Psoas muscle (tissue), 8 donors: ENCODE data around the gene FFAR3. TPM values are rescaled to one million over a fixed set of nuclear protein-coding genes. Genes with fewer than 3 reads are reported as not detected.

Experiments
- ATAC-seq, 4 donors: fragments of 200-7000 bp; cut with Tn5 transposase; one replicate each; pipeline ENCODE4 v1.9.1; 2020; ENCODE audit warnings: moderate library complexity in 3 of 4, mild to moderate bottlenecking in 2 of 4
- DNase-seq, 2 donors: peaks; one replicate each; pipeline ENCODE4 v3.0.0-alpha.2; 2020
- H3K27ac ChIP-seq: fragments of 200-600 bp; one replicate; pipeline ENCODE4 v1.8.0; 2022
- H3K27me3 ChIP-seq, 3 donors: fragments of 200-600 bp in 1 of 3; one replicate each; pipeline versions ENCODE4 v1.6.1 to v1.8.0; 2013 to 2022; ENCODE audit warnings: low read length in 2 of 3, mild to moderate bottlenecking in 2 of 3, moderate library complexity in 1 of 3; ENCODE audit not compliant: insufficient read depth in 3 of 3
- H3K36me3 ChIP-seq, 2 donors: fragments of 200-600 bp in 1 of 2; one replicate each; pipeline versions ENCODE4 v1.6.1 to v1.8.0; 2013 to 2022; ENCODE audit warnings: low read depth in 1 of 2, mild to moderate bottlenecking in 1 of 2, moderate library complexity in 1 of 2; ENCODE audit not compliant: insufficient read depth in 1 of 2
- H3K4me1 ChIP-seq: fragments of 200-600 bp; one replicate; pipeline ENCODE4 v1.8.0; 2022
- H3K4me3 ChIP-seq: fragments of 200-600 bp; one replicate; pipeline ENCODE4 v1.8.0; 2022; ENCODE audit warnings: mild to moderate bottlenecking
- H3K9me3 ChIP-seq: fragments of 200-600 bp; one replicate; pipeline ENCODE4 v1.8.0; 2022
- WGBS, 3 donors: extraction: QIAGEN DNeasy Blood & Tissue Kit; methylation state at CpG; one replicate each; pipeline versions ENCODE4 v1.1.6 to v1.1.7; 2013; 5-methylcytosine and 5-hydroxymethylcytosine counted together
- intact Hi-C, 2 donors: fragments of 100-400 bp; cut with DNase I; formaldehyde crosslinking; loops; one replicate each; pipeline versions ENCODE4 v1.11.0 to v1.14.2; 2022
- polyA plus RNA-seq, 3 donors: library from polyadenylated mRNA; stranded (reverse); fragments of 200-250 nt; gene quantifications; one replicate each; pipeline ENCODE4 v1.2.3, GENCODE V29; 2013
- total RNA-seq, 4 donors: library from RNA; stranded (reverse); fragmentation: NEBNext Ultra II Directional in 2 of 4; extraction: Animal tissue kit (Norgen Biotek cat#: 25700) in 2 of 4; gene quantifications; one replicate each; pipeline versions ENCODE4 v1.2.1 to v1.2.4, GENCODE V29; 2021 to 2023
- TF ChIP-seq, protein P1 (sequence below): fragments of 200-600 bp; IDR thresholded peaks from one replicate; pipeline ENCODE4 v1.8.0; 2022; ENCODE audit warnings: antibody characterized with exemption
- donor health status: healthy with polysubstance abuse.
- donor health status: DM: no; HTN: no; CAD: no; lungs with moderate emphysema.
- donor health status: Bipolar disorder and iron deficiency.
- donor health status: healthy.
- donor health status: DM: yes; HTN: yes; CAD: no.
- donor health status: DM: no; HTN: no; CAD: no.
- donor health status: DM: no; HTN: no; CAD: no.
- donor health status: DM: yes; HTN: yes; CAD: no.

FFAR3 gene
- total and polyA plus RNA-seq, 7 donors = 0.04 to 0.22 (median 0.17) TPM; not detected in 4

DNA sequence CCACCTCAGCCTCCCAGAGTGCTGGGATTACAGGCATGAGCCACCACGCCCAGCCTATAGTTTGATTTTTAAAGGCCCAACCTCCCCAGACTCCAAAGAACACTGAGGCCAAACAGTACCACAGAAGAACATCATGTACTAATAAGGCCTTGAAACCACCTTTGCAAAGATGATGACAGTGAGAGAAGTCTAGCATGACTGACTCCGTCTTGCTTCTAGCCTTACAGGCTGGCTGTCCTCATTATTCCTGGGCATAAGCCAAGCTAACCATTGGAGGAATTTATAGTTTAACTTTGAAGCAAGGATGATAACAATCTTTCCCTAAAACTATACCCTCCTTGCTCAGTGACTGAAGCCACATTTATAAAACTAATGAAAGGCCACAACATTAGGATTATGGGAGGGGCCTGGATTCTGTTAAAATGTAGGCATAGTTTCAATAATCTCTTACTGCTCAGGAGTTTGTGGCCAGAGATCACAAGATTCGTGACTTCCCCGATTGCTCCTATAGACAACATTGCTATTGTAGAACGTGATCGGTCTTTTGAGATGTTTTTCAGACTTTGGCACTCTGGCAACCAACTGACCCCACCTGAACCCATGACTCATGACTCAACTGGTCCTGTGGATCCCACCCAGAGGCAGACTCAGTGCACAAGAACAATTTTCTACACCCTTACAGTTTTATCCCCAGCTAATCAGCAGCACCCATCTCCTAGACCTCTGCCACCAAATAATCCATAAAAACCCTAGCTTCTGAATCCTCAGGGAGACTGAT lies 30.2 kb downstream of the FFAR3 start:
- TF ChIP-seq, protein P1, sequence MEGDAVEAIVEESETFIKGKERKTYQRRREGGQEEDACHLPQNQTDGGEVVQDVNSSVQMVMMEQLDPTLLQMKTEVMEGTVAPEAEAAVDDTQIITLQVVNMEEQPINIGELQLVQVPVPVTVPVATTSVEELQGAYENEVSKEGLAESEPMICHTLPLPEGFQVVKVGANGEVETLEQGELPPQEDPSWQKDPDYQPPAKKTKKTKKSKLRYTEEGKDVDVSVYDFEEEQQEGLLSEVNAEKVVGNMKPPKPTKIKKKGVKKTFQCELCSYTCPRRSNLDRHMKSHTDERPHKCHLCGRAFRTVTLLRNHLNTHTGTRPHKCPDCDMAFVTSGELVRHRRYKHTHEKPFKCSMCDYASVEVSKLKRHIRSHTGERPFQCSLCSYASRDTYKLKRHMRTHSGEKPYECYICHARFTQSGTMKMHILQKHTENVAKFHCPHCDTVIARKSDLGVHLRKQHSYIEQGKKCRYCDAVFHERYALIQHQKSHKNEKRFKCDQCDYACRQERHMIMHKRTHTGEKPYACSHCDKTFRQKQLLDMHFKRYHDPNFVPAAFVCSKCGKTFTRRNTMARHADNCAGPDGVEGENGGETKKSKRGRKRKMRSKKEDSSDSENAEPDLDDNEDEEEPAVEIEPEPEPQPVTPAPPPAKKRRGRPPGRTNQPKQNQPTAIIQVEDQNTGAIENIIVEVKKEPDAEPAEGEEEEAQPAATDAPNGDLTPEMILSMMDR = no peak
- no peaks in the 10 kb centered on the region for H3K9me3 ChIP-seq
- 80 to 87% (median 86%) methylated on average over 6 of the region's 6 CpGs for WGBS, 3 donors
- ATAC-seq (no peak), DNase-seq (no peak)
- no peak overlapping the region for H3K4me3 ChIP-seq
- H3K36me3 ChIP-seq = no peaks in the 10 kb centered on the region
- peaks cover 0 to 3% (median 0%) of the 10 kb centered on the region in 3 donors for H3K27me3 ChIP-seq
- no peaks in the 10 kb centered on the region for H3K4me1 ChIP-seq
- H3K27ac ChIP-seq = no peak overlapping the region
- intact Hi-C loops = no loop called here

DNA sequence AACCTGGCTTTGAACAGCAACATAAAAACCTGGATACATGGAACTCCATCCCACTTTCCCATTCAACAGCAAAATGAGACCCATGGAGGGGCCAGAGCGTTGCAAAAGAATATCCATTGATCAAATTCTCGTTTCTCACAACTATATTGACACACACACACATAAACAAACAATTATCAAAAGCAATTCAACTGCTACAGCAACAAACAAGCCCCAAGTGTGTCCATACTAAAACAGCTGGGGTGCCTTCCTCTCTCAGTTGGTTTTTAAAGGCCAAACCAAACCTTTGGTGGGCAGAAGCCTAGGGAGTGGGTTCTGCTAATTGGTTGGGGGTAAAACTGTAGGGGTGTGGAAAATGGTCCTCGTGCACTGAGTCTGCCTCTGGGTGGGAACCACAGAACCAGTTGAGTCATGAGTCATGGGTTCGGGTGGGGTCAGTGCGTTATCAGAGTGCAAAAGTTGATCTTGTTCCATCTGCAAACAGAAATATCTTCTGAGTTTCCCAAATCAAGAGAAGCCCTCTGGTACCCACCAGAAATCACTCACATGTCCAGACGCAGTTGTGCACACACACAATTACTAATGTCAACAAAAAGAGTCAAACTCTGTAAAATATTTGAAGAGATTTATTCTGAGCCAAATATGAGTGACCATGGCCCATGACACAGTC lies 31.1 kb downstream of the FFAR3 start:
- Histone ChIP-seq H3K9me3 (no peaks in the 10 kb centered on the region), H3K27me3 (peaks cover 0 to 3% (median 0%) of the 10 kb centered on the region in 3 donors), H3K4me3 (no peak overlapping the region), H3K4me1 (no peaks in the 10 kb centered on the region), H3K36me3 (no peaks in the 10 kb centered on the region), H3K27ac (no peak overlapping the region)
- no peak for ATAC-seq
- no peak for DNase-seq
- TF ChIP-seq, protein P1 = no peak
- intact Hi-C loops = no loop called here
- 65 to 78% (median 69%) methylated on average over 6 of the region's 6 CpGs for WGBS, 3 donors

DNA sequence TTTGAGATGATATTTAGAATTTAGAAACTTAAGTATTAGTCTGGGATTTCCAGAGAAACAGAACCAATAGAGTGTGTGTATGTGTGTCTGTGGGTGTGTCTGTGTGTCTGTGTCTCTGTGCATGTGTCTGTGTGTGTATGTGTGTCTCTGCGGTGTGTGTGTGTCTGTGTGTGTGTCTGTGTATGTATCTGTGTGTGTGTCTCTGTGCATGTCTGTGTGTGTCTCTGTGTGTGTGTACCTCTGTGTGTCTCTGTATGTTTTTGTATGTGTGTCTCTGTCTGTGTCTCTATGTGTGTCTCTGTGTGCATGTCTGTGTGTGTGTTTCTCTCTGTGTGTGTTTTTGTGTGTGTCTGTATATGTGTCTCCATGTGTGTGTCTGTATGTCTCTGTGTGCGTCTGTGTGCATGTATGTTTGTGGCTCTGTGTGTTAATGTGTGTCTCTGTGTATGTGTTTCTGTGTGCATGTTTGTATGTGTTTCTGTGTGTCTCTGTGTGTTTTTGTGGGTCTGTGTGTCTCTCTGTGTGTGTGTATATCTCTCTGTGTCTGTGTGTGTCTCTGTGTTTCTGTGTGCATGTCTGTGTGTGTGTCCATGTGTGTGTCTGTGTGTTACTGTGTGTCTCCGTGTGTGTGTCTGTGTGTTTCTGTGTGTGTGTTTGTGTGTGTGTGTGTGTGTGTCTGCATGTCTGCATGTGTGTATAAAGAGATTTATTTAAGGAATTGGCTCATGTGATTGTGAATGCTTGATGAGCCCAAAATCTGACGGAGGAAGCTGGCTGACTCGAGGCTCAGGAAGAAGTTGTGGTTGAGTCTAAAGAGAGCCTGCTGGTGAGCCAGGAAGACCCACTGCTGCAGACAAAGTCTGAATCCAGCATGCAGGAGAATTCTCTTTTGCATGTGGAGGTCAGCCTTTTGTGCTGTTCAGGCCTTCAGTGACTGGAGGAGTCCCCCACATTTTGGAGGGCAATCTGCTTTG lies 34.8 kb downstream of the FFAR3 start:
- no peaks in the 10 kb centered on the region for H3K9me3 ChIP-seq
- no peaks in the 10 kb centered on the region for H3K36me3 ChIP-seq
- intact Hi-C loops = no loop called here
- H3K4me1 ChIP-seq = no peaks in the 10 kb centered on the region
- WGBS, 3 donors = 72 to 81% (median 75%) methylated on average over 5 of the region's 5 CpGs
- peaks cover 0 to 8% (median 2%) of the 10 kb centered on the region in 3 donors for H3K27me3 ChIP-seq
- TF ChIP-seq, protein P1 = no peak
- DNase-seq (no peak), ATAC-seq (no peak)
- no peak overlapping the region for H3K27ac ChIP-seq
- no peak overlapping the region for H3K4me3 ChIP-seq

DNA sequence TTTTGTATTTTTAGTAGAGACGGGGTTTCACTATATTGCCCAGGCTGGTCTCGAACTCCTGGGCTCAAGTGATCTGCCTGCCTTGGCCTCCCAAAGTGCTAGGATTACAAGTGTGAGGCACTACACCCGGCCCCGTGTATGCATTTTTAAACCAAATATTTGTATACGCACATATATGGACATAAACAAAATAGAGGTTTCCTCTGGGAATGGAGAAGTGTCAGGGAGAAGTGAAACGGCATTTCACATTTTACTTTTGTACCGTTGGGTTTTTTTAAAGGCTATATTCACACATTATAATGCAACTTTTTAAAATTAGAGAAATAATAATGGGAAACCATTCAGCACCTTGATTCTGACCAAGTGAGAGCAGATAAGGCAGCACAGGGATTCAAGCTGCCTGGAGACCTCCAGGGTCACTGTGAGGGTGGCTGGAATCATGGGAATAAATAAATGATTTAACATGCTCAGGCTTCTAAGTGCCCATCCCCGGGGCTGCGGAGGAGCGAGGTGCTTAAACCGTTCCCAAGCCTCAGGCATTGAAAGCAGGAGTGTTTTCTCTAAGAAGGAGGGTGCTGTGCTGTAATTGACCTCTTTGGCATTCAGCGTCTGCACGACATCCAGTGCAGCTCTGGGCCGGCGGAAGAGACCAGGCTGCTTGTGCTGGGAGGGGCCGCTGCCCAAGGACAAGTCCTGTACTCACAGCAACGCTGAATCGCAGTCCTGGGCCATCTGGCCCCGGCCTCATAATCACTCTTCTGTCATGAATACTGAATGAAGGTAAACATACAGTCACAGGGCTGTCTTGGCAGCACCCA lies 37.3 kb downstream of the FFAR3 start:
- H3K27me3 ChIP-seq = peaks cover 0 to 5% (median 2%) of the 10 kb centered on the region in 3 donors
- ATAC-seq (no peak), DNase-seq (no peak)
- intact Hi-C loops = no loop called here
- no peaks in the 10 kb centered on the region for H3K4me1 ChIP-seq
- H3K4me3 ChIP-seq = no peak overlapping the region
- WGBS, 3 donors = 37 to 44% (median 43%) methylated on average over 19 of the region's 19 CpGs
- H3K27ac ChIP-seq = no peak overlapping the region
- no peaks in the 10 kb centered on the region for H3K36me3 ChIP-seq
- TF ChIP-seq, protein P1 = no peak
- H3K9me3 ChIP-seq = no peaks in the 10 kb centered on the region
